Measurements from ENCODE around the gene CCK.

The CCK gene

DNA sequence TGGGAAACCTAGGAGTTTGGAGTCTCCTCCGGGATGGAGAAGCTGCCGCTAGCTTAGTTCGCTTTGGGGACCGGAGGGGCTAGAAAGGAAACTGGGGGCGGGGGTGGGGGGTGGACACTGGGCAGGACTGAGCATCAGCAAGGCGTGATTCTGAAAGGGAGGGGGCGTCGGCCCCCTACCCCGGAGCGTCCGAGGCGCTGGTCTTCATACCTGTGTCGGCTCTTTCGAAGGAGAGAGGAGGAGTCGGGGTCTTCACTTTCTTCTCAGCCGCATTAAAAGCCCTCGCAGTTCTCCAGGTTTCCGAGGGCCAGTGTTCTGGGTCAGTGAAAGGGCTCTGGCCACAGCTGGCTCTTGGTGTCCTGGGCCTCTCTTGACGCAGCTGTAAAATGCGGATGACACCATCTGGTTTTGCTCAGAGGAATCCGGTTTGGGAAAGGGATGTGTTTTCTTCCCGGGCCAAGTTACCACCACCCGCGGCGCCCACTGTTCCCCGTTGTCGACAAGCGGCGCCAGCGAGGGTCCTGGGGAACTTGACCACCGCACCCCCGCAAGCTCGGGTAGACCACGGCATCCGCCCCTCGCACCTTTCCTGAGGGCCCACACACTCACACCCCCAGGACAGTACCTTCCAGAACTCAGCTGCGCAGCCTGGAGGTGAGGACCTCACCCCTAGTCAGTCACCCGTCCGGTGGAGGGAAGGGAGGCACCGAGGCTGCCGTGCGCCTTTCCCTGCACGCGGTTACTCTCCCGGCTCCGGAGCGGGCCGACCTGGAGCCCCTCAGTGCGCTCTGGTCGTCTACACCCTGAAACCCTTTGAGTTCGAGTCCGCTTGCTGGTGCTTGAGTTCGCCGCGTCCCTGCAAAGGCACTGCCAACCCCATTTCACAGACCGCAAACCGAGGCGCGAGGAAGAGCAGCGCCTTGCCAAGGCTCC lies 660 bp downstream of the CCK start:
- DNase-seq = no peak

DNA sequence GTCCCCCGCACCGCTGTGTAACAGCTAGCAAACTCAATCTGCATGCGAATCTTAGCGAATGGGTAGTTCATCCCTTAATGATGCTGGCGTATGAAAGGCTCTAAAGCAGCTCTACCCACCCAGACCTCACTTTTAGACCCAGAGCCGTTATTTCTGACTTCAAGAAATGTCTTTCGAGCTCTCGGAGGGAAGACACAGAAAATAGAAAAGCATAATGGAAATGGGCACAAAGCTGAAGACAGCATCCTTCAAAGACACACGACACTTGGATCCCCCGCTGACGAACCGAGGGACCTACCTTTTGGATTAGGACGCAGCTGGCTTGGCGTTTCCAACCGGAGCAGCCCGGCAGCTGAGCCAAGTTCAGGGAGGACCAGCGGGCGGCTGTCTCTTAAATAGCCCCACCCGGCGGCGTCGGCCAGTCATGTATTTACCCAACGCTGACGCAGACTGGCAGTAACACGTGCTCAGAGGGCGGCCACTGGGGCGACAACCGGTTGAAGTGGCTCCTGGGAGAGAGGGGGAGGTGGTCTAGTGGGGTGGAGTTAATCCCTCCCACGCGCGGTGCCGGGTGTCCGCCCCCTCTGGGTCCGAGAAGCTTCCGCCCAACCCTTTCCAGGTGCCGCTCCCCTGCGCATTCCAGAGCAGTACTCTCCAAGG lies 1.5 kb downstream of the CCK start:
- DNase-seq = no peak

DNA sequence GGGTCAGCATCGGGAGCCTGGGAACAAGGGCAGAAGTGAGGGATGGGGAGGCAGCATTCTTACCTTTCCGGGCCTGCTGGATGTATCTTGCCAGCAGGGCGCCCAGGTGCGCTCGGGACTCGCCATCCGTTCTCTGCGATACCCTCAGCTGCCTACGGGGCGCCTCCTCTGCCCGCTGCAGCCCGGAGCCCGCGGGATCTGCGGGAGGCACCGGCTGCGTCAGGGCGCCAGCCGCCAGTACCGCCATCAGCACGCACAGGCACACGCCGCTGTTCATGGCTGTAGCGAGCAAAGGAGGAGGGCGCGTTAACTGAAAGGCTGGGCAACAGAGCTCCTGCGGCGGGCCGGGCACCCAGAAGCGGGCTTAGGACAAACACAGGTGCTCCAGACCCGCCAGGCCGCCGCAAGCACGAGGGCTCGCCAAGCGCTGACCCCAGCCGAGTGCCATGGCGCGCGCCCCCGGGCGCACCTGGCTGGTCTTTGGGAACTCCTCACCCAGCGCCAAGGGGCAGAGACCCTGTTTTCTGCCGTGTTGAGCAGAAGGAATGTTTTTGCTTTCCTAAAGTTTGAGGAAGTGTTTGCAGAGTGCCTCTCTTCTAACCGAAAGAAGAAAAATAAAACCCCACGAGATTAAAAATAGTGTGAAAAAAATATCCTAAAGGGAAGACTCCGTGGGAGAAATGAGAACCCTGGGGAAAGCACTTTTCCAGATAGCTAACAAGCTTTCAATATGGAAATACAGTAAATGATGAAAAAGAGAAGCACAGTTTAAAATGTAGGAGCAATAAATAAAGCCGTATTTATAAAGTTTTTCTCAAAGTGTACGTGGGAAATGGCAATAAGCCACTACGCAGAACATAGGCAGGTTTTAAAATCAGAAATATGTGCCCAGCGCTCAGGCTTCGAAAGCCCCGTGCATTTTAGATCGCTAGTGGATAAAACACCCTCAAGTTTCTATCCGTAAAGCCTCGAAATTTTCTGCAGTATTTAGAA lies 2.3 kb downstream of the CCK start:
- DNase-seq = no peak

DNA sequence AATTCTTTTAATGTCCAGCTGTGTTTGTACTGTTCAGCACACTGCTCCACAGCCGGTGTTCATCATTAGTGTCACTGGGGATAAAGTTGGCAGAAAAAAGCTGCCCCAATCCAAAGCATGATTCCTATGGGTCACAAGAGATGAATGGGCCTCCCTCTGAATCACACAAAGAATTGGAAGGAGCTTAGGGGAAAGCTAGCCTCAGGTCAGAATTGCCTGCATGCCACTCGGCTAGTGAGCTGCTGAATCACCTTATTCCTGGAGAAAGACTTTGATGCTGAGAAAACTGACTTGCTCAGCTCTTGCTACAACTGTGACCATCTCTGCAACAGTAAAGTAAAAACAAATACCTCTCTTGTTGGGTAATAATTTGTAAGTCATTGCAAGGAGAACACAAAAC lies 3.5 kb downstream of the CCK start:
- no peak for DNase-seq

DNA sequence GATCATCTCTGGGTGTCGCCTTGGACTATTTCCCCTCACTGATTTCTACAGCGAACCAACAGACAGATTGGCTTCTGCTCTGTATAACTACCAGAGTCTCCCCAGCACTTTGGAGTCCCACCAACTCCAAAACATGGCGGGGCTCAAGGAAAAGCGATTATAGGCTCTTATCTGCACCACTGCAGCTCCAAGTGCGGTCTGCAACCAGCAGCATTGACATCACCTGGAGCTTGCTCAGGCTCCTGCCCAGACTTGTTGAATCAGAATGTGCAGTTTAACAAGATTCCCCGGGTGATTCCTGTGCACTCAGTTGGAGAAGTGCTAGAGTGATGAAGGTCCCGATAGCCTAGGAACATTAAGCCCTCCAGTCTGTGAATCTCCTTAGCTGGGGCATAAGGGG lies 9.0 kb downstream of the CCK start:
- no peak for DNase-seq

DNA sequence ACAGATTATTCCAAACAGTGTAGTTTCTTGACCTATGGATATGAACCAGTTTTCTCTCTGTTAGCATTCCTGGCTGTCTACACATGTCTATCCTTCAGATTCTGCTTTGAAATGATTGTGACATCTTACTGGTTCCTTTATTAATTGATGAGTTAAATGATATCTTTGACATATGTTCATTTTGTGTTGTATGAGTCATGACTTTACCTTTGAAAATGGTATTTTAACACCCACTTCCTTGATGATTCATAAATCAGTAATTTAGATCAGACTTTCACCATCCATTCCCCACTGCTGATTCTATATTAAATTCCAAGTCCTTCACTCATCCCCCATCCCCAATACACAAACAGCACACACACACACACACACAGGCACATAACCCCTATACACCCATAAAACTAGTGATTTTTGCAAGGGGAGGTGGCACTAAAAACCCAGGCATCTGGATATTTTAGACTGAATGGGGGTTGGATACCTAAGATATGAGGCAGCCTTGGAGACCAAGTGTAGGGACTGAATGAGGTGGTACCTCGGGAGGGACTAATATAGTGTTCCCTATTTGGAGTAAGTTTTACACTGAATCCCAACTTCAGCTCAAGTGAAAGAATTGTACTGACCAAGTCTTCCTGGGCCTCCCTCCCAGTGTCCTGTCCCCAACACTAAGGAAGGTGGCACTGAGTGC lies 9.7 kb downstream of the CCK start:
- DNase-seq = no peak

DNA sequence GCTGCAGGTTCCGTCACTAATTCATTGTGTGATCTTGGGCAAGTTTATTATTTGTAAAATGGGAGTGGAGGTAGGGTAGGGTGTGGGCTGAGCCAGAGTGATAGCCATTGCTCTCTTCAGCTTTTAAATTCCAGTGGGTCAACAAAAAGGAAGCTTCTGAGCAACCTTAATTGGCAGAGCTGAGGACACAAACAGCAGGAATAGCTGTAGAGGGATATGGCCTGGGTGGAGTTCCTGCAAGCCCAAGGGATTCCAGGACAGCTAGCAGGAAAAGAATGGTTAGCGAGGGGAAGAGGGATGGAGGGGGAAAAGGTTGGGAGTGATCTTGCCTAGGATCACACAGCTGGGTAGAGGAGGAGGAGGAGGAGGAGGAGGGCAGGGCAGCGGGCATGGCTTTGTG lies 11.4 kb downstream of the CCK start:
- no peak for DNase-seq

DNA sequence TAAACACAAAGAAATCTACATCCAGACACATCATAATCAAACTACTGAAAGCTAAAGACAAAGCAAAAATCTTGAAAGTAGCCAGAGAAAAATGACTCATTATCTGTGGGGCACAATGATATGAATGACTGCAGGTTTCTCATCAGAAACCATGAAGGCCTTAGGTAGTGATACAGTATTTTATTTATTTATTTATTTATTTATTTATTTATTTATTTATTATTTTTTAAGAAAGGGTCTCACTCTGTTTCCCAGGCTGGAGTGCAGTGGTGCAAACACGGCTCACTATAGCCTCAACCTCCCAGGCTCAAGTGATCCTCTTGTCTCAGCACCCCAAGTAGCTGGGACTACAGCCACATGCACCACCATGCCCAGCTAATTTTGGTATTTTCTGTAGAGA lies 15.2 kb downstream of the CCK start:
- no peak for DNase-seq

DNA sequence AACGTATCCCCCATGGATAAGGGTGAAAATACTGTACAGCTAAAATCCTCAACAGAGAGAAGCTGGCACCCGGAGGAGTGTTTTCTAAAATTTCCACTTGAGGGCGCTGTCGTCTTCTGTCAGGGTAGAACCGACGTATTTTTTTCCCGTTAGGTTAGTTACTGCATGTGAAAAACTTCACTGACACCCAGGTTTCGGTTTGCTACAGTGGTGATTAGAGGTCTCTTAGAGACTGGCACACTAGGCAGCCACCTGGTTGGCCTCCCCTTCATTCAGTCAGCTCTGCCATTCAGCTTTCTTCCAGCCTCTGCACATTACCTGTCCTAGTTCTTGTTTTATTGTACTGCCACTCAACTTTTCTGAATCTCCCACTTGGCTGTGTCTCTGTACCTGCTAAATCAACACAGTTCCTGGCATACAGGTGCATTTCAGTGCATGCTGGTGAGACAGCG lies 18.4 kb downstream of the CCK start:
- peak; percentile 37 to 65 for DNase-seq

DNA sequence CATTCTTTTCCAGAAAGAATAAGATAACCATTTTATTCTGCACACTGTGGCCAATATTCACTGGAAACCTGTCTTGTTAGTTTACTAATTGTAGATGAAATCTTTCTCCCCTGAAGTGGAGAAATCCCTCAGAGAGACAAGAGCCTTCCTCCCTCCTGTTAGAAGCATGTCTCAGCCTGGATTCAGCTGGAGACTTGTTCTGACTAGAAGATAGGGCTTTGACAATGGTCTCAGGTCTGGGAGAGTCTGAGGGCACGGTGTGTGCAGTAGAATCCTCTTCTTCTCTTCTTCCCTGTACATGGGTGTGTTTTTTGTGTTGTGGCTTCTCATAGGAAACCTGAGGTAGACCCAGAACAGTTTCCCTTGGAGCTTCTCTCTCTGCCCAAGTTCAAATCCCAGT lies 19.9 kb downstream of the CCK start:
- DNase-seq = no peak

DNA sequence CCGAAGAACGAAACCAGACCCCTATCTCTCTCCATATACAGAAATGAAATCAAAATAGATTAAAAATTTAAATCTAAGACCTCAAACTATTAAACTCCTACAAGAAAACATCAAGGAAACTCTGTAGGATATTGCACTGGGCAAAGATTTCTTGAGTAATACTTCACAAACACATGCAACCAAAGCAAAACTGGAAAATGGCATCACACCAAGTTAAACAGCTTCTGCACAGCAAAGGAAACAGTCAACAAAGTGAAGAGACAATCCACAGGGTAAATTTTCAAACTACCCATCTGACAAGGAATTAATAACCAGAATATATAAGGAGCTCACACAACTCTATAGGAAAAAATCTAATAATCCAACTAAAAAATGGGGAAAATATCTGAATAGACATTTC lies 29.4 kb downstream of the CCK start:
- no peak for DNase-seq

DNA sequence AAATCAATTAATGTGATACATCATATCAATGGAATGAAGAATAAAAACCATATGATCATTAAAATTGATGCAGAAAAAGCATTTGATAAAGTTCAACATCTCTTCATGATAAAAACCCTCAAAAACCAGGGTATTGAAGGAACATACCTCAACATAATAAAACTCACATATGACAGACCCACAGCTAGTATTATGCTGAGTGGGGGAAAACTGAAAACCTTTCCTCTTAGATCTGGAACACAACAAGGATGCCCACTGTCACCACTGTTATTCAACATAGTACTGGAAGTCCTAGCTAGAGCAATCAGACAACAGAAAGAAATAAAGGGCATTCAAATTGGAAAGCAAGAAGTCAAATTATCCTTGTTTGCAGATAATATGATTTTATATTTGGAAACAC lies 30.5 kb downstream of the CCK start:
- no peak for DNase-seq

DNA sequence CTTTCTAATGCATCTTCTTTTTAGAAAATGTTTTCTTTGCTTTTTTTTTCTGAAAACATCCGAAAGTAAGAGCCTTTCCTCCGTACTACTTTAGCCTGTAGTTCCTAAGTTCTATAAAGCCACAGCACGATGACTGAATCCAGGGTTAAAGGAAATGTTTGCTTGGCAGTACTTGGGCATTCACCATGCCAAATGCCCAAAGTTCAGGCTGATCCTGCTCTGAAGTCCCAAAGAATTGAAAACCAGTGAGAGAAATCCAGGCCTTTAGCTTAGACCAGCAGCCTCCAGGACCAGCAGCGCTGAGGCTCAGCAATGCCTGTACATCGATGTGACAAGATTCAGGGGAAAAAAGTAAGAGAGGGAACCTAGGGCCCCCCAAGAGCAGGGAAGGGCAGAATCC lies 35.1 kb downstream of the CCK start:
- no peak for DNase-seq

DNA sequence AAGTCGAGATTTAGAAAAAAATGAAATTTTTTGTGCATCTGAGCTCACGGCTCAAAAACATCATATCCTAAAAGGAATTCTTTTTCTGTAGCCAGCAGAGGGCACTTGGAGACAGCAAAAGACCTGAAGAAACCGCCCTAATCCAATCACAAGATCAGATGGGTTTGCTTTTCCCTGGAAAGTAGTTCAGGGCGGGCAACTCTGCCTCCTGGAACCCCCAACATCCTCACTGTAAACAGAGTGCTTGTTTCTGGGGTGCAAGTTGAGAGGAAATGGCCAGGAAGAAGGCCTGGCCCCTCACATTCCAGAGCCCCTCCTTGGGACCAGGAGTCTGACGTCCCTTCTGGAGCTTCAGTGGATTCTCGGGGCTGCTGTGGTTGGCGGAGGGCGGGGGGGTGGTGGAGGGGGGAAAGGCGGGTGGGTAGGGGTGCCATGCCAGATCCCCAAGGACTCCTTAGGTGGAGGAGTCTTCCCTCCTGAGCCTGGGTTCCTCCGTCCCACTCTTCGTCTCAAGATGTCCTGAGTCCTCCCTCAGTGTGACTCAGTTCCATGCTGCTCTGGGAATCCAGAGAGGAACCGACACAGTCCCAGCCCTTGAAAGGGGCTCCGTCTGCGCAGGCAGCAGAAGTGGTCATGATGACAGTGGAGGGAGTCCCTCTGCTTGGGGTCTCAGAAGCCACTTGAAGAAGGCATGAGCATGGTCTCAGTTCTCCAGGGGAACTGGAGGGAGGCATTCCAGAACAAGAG lies 35.9 kb downstream of the CCK start:
- DNase-seq = no peak

DNA sequence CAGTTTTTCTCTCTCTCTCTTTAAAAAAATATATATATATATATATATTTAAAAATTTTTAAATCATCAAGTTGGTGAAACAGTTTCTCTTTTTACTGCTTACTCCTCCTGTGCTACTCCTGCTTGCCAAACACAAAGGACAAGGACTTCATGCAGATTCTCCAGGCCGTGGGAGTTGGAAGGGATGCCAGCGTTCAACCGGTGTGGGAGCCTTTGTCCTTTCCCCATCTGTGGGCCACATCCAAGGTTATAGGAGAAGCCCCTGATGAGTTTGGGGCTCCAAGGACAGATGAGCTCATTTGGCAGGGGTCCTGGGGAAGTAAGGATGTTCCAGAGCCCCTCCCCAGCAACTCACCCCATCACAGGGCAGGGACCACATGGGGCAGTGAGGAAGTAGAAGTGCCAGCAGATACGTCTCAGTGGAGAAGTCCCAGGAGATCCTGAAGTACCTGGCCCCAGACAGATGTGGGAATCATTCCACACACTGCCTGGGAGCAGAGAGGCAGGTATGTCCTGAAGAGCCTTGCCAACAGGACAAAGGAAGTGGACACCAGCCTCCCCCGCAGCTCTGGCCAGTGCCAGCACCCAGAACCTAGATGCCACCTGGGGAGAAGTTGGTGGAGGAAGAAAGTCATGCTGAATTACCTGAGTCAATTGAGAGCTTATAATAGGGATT lies 36.6 kb downstream of the CCK start:
- no peak for DNase-seq

DNA sequence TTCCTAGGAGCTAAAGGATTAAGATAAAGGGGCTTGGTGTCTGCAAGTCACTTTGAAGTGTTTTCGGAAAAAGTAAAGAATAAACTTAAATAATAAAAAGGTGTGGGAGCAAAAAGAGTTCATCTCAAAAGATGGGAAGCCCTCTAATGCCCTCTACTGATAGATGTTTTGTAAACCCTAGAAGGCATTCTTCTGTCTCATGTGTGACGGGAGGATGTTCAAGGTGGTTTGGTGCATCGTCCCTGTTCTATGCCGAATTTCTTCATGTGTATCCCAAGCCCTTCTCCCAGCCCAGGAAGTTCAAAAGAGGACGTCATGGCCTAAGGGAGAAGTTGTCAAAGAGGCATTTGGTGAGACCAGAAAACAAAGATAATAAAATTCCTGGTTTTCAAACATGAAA lies 37.2 kb downstream of the CCK start:
- DNase-seq = no peak

DNA sequence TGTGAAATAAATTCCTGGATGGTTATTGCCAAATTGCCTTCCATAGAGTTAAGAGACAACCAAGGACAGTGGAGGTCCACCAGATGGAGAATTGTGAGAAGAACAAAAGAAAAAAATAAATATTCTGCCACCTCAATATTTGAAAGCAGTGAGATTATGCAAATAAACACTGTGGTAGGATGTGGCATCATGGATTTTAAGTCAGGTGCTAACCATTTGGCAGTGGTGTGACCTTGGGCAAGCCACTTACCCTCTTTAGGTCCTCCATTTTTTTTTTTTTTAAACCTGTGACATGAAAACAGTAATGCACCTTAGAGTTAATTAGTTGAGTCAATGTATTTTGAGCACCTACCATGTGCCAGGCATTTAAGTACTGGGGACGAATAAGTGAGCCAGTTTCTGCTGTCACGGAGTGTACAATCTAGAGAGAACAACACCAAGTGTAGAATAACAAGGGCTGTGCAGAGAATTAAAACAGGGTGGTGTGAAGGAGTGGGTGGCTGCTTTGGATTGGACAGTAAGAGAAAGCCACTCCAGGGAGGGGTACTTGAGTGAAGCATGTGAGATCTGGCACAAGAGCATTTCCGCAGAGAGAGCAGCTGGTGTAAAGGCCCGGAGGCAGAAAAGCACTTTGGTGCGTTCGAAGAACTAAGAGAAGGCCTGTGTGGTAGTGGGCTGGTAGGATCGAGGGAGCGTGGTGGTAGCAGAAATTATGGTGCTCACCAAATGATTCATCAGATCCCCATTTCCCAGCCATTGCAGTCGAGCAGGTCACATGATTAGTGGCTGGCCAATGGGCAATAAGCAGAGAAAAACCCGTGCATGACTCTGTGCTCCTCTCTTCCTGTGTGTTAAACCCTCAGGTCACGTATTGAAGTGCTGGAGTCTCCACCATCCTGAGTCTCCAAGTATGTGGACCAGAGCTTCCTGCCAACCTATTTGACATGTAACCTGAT lies 39.2 kb downstream of the CCK start:
- no peak for DNase-seq

DNA sequence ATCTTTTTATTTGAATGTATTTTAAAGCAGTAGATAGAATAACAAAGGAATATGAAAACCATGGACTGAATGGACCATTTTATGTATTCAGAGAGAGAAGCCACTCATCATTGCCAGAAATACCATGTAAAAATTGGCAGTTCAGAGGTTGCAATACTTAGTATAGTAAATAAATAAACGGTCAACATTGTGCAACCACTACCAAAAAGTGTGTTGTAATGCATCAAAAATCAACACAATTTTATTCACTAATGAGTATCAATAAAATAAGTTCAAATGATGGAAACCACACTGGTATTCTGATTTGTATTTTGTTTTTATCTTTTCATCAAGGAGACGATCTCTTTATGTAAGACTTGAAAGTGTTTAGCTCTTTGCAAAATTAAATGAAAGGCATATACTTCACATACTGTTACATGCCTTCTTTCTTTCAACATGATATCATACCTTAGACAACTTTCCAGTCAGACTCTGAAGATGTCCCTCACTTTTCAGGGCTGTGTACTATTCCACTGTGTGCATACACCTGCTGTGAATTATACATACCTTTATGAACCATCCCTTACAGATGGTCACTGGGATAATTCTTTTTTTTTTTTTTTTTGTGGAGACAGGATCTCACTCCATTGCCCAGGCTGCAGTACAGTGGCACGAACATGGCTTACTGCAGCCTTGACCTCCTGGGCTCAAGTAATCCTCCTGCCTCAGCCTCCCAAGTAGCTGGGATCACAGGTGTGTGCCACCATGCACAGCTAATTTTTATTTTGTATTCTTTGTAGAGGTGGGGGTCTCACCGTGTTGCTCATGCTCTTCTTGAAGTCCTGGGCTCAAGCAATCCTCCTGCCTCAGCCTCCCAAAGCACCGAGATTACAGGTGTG lies 40.3 kb downstream of the CCK start:
- DNase-seq = no peak

Data from CD4-positive, alpha-beta T cell treated with Interleukin-1 beta for 1 hour (primary cell).